ENCODE measurements around the gene RASSF4. TPM values are rescaled to one million over a fixed set of nuclear protein-coding genes. Genes with fewer than 3 reads are reported as not detected.

RASSF4 gene, protein sequence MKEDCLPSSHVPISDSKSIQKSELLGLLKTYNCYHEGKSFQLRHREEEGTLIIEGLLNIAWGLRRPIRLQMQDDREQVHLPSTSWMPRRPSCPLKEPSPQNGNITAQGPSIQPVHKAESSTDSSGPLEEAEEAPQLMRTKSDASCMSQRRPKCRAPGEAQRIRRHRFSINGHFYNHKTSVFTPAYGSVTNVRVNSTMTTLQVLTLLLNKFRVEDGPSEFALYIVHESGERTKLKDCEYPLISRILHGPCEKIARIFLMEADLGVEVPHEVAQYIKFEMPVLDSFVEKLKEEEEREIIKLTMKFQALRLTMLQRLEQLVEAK
- total RNA-seq: 0.23 and 0.30 TPM in 2 replicates

DNA sequence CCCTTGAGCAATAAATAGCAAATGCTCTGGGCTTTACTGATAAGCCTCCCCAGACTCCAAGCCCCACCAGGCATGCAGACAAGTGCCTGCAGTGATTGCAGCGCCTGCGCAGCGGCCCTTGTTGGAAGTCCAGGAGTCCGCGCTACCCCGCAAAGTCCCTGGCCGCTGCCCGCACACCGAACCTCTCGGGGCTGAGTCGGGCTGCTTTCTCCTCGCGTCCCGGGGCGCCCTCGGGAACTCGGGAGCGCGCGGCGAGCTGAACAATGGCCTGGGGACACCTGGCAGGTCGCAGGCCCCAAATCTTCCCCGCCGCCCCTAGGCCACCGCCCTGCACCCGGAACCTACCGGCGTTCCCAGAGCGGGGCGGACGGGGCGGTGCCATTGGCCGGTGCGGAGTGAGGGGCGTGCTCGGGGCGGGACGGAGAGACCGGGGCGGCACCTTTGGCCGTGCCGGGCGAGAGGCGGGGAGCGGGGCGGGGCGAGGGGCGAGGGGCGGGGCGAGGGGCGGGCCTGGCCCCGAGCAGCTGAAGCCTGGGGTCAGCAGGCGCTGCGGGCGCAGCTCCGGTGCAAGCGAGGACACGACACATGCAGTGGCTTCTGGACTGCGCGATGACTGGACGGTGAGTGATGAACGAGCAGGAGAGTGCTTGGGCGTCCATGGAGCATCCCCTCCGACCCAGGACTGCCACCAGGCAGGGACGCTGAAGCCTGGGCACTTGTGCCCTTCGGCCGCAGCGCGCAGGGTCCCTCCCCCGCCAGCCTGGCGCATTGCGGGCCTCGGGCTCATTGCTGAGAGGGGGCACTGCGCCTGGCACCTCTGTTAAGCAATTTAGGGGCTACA is at the start of gene RASSF4:
Gene RASSF4, plus strand, starts transcription at position 556 of the 841 bp plus-strand sequence. CDS start 10,401 bp downstream, outside the sequence.
- intact Hi-C loops (cut with micrococcal nuclease): loop anchor here (1.0 to 5.0 kb wide), 4 partner anchors 16 to 1597 kb away; no protein-coding TSS in a partner anchor

DNA sequence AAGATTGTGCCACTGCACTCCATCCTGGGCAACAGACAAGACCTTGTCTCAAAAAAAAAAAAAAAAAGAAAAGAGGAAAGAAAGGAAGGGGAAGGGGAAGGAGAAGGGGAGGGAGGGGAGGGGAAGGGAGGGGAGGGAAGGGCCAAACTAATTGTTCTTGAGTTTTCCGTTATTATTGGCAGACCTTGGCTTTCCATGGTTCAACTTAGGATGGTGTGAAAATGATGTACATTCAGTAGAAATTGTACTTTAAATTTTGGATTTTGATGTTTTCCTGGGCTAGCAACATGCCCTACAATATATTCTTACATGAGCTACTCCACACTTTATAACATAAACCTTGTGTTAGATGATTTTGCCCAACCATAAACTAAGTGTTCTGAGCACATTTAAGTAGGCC is 49.7 kb upstream of the RASSF4 start:
- intact Hi-C loops (cut with micrococcal nuclease): no loop called here

DNA sequence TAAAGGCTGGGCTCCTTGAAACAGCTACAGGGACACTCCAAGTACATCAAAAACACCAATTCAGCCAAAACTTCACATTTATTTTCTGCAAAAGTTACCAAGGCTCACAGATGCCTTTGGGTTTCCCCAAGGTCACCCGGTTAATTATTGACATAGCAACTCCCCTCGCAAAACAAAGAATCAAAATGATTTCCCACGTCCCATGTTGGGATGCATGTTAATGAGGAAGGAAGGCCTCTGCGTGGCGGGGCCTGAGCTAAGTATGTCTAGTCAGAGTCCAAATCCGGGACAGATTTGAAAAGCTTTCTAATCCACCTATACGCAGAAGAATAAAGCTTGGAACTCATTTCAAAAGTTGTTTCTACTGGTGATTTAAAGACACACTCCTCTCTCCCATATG is 49.0 kb upstream of the RASSF4 start:
- intact Hi-C loops (cut with micrococcal nuclease): no loop called here

DNA sequence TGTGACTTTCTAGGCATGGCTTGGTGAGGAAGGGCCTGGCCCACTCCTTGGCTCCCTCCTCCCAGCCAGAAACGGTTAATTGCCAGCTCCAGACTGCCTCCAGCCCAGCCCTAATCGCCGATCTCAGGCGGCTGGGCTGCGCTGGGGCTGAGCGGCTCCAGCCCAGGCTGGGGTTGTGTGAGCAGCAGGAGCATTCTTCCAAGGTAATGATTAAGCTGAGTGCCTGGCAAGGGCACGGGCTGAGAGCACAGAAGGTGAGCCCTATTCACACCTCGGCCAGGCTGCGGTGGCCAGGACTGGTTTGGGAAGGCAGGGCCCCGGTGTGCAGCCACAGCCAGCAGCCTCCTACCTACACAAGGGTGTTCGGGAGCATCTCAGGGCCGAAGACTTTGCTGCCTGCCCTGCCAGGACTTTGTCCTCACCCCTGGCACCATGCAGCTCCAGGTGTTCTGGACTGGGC is 48.5 kb upstream of the RASSF4 start, which contains the start of gene TMEM72:
Gene TMEM72, plus strand, starts transcription at position 257 of the 460 bp plus-strand sequence. Its CDS starts 176 bp downstream, at position 433.
- intact Hi-C loops (cut with micrococcal nuclease): no loop called here

DNA sequence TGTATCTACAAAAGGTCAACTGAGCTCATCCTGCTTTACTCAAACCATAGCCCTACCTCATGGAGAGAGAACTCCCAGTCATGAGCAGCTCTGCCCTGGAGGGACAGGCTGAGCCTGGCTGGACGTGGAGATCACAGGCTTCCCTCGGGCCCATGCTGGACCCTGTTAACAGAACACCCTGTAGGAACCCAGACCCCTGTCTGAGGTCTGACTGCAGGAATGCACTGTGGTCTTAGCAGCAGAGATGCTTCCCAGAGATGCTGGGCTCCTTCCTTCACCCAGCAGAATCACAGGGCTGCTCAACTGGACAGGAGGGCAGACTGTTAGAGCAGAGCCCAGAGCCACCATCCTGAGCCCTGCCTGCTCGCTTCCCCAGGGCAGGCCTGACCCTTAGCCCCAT is 47.7 kb upstream of the RASSF4 start:
- intact Hi-C loops (cut with micrococcal nuclease): no loop called here

DNA sequence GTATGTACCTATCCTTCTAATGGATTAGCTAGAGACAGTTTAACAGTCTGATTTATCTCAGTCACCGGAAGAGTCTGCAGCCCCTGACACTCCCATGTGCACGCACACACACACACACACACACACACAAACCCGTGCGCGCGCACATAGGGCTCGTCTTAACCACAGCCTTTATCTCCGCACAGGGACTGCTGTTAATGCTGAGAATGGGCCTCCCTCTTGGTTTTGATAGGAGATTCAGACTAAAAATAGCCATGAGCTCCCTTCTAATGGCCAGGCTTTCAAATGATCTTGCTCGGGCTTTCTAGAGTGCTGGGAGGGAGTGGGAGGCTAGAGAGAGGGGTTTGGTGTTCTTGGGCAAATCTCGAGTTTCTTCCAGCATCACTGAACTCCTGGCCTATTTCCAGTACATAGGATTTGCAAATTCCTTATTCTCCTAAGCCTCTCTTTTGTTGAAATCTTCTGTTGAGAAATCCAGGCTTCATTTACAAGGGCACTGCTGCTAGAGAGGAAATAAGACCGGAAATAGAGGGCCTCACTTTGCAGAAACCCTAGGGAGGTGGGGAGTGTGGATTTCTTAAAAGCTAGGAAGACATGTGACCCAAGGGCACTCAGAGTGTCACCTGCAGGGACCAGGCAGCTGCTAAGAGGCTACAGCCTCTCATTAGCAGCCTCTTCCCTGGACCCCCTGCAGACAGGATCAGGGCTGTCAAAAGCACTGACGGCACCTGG is 46.1 kb upstream of the RASSF4 start:
- intact Hi-C loops (cut with micrococcal nuclease): no loop called here

DNA sequence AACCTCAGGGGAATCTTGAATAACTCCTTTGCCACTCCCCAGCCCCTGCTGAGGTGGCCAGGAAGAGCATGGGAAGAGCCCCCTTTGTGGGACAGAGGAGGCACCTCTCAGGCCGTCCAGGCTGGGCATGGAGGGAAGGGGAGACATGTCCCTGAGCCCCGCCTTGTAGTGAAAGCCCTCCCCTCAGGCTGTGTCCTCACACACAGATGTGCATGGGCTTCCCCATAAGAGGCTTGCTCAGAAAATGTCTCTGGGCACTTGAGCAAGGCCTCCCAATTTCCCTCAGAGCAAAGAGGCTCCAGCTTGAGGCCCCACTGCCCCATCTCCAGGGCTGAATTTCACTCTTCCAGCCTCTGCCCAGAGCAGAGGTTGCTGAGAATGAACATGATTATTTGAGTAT is 44.7 kb upstream of the RASSF4 start:
- intact Hi-C loops (cut with micrococcal nuclease): no loop called here

DNA sequence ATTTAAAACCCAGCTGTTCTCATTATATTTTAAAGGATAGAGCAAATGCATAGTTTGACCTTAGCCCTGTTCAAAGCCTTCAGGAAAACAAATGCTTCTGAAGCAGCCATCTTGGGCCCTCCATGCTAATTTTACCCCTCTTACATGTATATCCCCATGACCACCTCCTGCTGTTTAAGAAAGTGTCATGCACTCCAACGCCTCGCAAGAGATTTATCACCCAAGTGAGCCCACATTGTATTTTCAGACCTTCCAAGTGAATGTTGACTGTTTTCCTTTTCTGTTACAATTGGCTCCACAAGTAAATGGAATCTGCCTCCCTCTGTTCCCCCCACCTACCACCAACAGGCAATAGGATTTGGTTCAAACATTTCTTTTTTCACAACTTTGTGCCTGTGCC is 43.2 kb upstream of the RASSF4 start:
- intact Hi-C loops (cut with micrococcal nuclease): no loop called here

DNA sequence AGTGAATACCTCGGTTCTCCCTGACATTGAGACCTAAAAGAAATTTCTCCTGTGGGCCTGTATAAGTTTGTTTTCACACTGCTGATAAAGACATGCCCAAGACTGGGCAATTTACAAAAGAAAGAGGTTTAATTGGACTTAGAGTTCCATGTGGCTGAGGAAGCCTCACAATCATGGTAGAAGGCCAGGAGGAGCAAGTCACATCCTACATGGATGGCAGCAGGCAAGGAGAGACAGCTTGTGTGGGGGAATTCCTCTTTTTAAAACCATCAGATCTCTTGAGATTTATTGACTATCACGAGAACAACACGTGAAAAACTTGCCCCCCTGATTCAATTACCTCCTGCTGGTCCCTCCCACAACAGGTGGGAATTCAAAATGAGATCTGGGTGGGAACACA is 41.8 kb upstream of the RASSF4 start:
- intact Hi-C loops (cut with micrococcal nuclease): no loop called here

DNA sequence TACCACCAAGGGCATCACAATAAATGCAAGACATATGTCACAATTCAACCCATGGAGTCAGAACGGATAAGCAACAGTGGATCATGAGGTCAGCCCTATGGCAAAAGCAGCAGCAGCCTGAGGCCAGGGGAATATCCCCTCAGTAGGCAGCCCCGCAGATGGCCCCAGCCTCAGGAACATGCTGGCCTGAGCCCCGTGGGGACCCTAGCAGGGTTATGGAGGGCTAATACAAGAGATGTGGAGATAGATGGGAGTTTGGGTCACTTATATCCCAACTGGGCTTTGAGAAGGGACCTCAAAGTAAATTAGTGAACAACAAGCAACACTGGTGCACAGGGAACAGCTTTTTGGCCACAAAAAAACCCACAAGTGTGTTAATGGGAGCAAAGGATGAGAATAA is 39.4 kb upstream of the RASSF4 start:
- intact Hi-C loops (cut with micrococcal nuclease): no loop called here

DNA sequence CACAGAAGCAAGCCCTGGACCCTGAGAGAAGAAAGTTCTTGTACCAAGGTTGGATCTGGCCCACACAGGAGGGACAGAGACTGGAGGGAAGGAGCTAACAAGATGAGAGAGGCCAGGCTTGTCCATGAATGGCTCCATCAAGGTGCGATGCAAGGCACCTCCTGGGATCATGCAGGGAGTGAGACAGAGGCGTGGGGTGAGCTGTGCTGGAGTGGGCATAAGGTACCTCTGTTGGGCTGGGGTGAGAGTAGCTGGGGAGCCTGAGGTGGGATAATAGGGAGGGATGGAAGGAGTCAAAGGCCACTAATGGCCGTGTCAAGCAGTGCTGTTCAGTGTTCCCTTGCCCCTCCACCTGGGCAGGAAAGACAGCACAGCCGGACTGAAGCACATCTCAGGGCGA is 38.5 kb upstream of the RASSF4 start:
- intact Hi-C loops (cut with micrococcal nuclease): no loop called here

DNA sequence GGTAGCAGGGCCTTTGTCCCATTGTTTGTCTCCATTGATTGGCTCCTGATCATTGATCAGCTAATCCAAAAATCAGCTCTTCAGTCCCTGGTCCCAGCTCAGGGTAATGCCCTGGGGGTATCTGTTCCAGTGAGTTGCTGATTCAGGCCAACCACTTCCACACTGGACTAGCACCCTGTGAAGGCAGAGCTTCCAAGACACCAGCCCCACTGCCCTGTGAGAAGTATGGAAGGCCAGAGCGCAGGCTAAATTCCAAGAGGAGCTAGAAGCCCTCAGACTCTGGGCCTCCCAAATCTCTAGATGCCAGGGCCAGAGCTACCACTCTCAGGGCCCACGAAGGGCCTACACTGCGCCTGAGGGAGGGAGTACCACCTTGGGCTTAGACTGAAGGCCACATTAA is 38.1 kb upstream of the RASSF4 start:
- intact Hi-C loops (cut with micrococcal nuclease): no loop called here

DNA sequence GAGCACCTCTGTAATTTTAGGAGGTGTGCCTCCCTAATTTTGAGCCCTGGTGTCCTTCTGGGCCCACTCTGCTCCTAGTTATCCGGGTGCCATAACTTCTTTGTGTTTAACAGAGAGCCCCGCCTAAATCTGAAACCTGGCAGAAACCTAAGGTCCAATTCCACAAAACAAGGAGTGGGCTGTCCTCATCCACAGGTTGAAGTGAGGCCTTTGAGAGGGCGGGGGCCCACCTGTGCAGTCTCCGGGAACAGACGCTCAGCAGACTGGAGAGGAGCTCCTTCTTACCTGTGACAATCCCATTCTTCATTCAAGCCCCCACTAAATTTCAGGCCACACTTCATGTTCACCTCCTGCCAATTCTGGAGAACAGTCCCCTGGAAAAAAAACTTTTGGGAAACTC is 37.6 kb upstream of the RASSF4 start:
- intact Hi-C loops (cut with micrococcal nuclease): no loop called here

DNA sequence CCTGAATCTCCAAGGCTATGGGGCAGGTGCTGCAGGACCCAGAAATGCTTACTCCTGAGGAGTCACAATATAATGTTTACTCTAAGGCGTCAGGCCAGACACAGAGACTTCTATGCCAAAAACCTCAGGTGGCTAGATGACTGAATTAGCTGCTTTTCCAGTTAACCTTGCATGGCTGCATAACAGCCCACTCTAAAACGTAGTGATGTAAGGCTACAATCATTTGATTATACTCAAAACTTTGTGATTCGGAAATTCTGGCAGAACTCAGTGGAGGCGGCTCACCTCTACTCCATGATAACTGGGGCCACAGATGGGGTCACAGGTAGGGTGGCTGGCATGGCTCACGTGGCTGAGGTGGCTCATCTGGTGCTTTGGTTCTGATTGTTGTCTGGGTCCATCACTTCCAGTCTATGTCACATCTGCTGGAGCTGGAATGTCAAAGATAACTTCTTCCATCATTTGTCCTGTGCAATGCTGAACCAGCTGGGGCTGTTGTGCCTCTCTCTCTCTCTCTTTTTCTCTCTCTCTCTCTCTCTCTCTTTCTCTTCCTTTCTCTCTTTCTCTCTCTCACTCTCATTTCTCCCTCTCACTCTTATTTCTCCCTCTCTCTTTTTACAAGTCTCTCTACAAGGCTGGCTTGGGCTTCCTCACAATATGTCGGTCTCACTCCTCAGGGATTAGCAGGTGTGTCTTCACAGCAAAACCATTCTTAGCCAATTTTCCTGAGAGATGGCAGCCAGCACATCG is 36.6 kb upstream of the RASSF4 start:
- intact Hi-C loops (cut with micrococcal nuclease): no loop called here

DNA sequence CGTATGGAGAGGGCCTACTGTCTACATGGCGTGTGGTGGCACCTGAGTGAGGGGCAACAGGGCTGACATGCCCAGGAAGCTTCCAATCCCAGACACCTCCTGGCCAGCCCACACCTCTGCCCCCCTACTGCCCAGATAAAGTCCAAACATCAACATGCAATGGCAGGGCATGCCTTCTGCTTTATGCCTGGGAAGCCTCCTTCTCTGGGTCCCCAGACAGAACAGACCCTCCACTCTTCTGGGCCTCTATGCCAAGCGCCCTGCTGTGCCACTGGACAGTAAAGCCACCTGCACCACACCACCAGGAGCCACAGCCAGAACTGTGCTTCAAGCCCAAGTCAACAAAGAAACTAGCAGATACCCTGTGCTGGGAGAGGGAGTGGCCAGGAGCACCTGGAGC is 36.0 kb upstream of the RASSF4 start:
- intact Hi-C loops (cut with micrococcal nuclease): no loop called here

DNA sequence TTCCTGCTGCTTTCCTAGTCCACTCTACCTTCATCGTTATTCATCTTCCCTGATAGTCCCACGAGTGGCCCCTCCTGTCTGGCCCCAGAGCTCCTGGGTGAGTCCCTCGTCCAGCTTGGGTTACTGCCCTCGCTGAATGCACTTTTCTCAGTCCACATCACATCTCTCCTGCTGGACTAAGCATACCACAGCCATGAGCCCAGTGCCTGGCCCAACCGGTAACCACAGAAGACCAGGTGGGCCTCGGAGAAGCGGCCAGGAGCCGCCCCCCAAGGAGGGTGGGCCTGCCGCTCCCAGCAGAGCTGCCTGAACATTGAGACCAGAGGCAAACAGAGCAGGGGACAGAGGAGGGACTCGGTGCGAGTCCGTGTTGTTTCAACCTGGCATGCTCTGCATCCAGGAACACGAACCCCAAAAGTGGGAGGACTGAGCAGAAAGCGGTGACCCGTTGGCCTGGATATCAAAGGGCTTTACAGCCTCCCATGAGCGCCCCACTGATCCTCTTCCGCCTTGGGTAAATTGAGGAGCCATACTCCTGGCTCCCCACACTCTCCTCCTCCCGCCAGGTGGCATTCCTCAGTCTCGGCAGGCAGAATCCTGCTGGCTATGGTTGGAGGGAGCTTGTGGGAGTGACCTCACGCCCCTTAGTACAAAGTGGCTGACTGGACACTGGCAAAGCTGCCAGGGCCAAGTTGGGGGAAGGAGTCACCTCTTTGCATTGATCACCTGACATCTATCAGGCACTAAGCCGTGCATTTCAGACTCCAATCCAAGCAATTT is 35.2 kb upstream of the RASSF4 start:
- intact Hi-C loops (cut with micrococcal nuclease): no loop called here

DNA sequence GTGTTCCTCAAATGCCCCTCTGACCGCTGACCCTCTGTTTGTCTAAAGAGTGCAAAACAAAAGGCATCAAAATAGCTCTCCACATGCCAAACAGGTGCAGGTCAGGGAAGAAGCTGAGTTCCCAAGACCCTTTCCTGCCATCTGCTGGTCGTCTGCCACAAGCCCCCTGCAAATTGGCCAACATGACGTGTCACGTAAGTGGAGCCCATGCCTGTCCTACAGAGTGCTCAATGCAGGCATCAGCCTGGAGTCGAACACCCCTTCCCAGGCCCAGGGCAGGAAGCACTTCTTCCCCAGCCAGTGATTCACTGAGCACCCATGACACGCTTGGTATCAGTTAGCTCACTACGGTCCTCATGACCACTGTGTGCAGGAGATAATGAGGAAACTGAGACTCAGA is 34.4 kb upstream of the RASSF4 start:
- intact Hi-C loops (cut with micrococcal nuclease): no loop called here

DNA sequence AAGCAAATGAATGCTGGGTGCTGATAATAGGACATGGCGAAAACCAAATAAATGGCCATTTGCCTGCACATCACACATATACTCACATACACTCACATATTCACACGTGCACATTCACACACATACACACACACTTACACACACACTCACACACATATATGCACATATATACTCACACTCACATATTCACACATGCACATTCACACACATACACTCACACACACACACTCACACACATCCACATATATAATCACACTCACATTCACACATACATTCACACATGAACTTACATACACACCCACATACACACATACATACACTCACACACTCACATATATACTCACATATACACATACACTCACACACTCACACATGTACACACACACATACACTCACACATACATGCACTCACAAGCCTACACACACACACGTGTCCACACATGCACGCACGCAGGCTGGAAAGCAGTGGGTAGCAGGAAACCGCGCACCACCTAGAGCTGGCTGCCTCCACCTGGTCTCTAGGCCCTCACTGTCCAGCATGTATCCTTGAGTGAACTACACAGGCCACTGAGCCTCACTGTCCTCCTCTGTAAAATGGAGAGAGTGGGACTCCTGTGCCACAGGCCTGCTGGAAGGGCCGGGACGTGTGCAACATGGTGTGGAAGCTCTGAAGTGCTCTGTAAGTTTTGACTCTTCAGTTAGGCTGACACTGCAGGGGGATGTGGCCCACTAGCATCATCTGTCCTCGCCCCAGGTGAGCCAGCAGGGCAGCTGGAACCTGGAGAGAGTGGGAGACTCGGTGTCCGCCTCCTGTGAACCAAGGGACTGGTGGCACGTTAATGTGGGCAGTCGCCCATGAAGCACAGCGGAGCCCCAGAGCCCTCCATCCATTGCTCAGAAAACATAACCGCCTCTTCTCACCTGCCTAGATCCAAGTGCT is 33.5 kb upstream of the RASSF4 start:
- intact Hi-C loops (cut with micrococcal nuclease): no loop called here

DNA sequence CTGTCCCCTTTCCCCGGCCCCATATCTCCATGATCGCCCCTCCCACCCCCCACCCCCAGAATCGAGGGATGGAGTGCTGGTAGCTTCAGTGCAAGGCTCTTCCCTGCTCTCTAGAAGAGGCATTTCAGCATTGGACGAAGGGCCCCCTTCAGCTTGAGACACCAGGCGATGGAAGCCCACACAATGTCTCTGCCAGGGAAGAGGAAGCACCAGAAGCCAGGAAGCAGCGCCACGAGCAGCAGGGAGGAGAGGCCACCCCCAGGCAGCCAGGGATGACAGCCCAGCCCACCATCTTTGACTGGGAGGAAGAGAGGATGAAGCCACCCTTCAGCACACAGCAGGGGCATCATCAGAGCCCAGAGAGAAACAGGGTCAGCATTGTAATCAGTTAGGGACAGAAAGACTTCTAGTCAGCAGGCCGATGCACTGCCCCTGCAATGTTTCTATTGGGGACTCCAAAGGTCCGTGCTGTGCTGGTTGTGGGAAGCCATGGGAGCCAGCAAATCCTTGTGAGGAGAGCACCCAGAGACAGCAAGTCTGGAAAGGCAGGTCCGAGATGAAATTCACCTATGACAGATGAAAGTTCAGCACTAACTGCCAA is 32.8 kb upstream of the RASSF4 start:
- intact Hi-C loops (cut with micrococcal nuclease): no loop called here

All from T-helper 2 cell treated with Interferon-gamma antibody and Interleukin-4, amounts not matched to agents 100 ng/mL and 5 ng/mL, for 36 hours (primary cell).